Endothelial cell of hepatic sinusoid (primary cell): ENCODE data around the gene MADD.

ENCODE experiments used
- in situ Hi-C: cut with HindIII; loops from 2 replicates; pipeline ENCODE4 v1.10.0; 2017; ENCODE audit warnings: low sequenced_read_pairs

Gene MADD

DNA sequence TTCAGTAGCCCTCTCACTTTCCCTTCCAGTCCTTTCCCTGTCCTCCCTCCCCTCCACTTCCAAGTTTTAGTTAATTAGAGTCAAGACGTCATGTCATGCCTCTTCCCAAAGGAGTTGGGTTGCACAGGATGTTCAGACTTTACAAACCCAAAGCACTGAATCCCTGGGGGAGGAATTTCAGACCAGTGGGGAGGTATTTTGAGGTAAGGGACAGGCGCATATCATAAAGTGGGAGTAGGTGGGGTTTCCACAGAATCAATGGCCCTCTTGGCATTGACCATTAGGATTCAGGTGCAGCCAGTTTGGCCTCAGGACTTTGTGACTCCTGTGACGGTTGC is 20.6 kb upstream of the MADD start:
- in situ Hi-C loops: no loop called here

DNA sequence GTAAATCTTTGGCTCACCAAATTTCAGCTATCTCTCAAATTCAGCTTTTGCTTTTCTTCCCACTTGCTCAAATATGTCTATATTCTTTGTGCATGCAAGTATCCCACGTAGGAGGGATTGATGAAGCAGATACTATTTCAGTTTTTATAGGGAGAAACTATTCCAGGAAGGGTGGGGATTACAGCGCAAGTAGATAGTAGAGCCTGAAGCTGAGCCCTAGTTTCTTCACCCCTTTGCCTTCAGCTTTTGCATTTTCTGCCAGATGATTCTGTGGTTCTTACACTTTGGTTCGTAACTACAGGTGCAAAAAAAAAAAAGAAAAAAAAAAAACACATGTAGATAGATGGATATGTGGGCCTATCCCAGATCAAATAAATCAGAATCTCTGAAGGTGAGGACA is 18.2 kb upstream of the MADD start:
- in situ Hi-C loops: no loop called here

DNA sequence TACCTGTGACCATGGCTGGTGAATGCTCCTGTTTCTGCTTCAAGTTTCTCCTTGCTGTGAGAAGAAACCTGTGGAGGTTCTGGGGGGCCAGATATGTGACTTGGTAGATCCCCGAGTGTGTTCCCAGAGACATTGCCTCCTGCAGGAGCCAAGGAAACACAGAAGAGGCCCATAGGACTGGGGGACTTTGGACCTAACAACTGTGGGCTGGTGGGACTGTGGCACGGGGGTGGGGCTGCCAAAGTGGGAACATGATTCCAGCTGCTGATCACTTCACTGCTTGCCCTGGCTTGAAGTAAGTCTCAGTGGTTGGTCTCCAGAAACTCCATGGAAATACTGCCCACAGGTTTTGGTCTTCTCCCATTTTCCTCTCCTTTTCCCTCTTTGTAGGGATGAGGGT is 16.3 kb upstream of the MADD start:
- in situ Hi-C loops: no loop called here

DNA sequence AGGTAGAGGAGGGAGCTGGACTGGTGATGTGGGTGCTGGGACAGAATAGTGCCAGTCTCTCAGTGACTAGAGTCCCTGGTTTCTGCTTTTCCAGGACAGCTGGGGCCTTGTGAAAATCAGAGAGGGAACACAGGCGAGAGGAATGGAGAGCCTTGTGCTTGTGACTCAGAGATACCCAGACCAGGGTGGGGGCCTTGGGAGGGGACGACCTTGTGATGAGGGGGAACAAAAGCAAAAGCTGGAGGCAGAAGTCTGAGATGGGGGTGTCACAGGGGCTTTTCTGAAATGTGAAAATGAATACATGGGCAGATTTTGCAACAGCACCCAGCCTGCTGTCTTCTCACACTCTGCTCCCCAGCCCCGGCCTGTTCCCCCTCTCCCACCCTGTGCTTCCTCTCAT is 15.5 kb upstream of the MADD start:
- in situ Hi-C loops: no loop called here

DNA sequence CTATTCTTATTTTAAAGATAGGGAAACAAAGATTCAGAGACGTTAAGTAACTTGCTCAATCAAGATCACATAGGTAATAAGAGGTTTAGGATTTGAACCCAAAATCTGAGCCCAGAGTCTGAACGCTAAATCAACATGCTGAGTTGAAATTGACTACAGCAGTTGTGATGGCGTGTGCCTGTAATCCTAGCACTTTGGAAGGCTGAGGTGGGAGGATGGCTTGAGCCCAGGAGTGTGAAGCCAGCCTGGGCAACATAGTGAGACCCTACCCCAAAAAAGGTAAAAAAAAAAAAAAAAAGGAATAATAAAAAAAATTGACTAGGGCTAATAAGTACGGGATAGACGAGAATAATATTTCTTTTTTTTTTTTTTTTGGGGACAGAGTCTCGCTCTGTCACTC is 13.6 kb upstream of the MADD start:
- in situ Hi-C loops: loop anchor here (5.0 kb wide), 1 partner anchor 104 kb away; no protein-coding TSS in a partner anchor

DNA sequence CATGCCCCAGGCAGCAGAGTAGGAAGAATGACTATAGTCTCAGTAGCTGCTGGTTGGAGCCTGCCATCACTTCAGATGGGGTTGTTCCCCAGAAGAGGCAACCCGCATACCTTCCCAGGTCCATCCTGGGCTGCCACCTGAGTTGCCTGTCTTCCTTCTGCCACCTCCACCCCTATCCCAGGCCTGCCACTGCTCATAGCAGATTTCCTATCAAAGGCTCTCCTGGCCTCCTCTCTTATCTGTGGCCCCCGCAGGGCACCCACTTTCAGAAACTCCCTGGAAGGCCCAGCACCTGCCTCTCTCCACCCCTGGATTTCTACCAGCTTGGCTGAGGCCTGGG is 12.8 kb upstream of the MADD start:
- in situ Hi-C loops: loop anchor here (5.0 kb wide), 1 partner anchor 105 kb away; no protein-coding TSS in a partner anchor

DNA sequence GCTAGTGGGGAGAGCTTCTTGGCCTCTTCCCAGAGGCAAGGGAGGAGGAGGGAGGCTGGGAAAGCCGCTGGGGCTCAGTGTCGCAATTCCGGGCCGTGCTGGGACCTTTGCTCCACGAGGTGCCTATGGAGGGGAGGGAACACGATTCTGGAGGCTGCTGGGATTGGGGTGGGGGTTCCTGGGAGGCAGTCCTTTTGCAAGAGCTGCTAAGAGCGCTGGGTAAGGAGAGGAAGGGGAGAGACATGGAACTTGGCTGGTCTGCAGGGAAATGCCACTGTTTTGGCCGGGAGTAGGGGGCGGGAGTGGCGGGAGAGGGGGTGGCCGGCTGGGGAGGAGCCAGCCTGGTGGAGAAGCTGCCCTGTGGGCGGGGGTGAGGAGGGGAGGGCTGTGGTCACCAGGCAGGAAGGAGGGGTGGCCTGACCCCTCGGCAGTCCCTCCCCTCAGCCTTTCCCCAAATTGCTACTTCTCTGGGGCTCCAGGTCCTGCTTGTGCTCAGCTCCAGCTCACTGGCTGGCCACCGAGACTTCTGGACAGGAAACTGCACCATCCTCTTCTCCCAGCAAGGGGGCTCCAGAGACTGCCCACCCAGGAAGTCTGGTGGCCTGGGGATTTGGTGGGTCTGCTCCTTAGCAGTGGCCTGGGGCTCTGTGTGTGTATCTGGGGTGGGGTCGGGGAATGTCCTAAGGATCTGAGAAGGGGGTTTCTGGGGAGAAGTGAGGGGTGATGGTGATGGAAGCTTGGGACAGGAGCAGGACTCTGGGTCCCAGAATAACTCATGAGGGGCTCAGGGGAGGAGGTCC is 12.2 kb upstream of the MADD start, which contains the start of gene NR1H3:
TSS of gene NR1H3 (plus strand) at position 480 of the 800 bp plus-strand sequence. CDS start 1,221 bp downstream, outside the sequence.
- in situ Hi-C loops: loop anchor here (5.0 kb wide), 1 partner anchor 105 kb away; no protein-coding TSS in a partner anchor

DNA sequence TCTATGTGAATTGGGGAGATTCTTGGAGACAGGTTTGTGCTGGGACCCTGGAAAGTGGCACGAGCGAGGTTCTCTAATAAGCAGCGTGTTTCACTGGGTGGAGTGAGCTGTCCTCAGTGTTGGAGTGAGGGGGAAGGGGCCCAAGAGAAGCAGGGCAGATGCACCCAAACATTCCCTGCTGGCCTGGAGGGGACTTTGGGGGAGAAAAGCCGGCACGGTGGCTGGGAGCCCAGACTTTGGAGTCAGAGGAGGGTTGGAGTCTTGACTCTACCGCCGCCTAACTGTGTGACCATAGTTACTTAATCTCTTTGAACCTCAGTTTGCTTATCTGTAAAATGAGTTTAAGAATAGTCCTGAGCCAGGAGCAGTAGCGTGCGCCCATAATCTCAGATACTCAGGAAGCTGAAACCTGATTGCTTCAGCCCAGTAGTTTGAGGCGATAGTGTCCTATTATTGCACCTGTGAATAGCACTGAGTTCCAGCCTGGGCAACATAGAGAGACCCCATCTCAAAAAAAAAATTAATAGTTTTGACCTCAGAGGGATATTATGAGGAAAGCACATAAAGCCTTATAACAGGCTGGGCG is 11.5 kb upstream of the MADD start:
- in situ Hi-C loops: loop anchor here (5.0 kb wide), 1 partner anchor 106 kb away; no protein-coding TSS in a partner anchor

DNA sequence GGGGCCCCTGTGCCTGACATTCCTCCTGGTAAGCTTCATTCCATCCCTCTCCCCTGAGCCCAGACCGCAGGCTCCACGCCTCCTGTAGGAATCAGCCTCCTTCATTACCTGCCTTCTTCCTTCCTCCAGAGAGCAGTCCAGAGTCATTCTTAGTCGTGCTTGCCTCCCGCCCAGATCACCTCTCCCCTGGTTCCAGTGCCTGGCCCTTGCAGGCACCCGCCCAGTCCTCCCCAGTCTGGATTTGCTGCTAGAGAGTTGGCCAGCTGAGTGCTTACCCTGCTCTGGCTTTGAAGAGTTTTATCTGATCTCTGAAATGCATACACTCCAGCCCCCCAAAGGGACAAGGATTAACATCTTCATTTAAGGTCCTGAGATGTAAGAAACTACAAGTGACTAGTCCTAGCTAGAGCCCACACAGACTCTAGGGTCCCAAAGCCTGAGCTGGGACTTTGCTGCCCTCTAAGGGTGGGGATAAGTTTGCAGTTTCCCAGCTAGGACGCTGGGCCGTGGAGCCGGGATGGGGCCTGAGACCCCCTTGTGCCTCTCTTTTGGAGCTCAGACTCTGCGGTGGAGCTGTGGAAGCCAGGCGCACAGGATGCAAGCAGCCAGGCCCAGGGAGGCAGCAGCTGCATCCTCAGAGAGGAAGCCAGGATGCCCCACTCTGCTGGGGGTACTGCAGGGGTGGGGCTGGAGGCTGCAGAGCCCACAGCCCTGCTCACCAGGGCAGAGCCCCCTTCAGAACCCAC is 10.5 kb upstream of the MADD start:
- in situ Hi-C loops: loop anchor here (5.0 kb wide), 1 partner anchor 107 kb away; no protein-coding TSS in a partner anchor

DNA sequence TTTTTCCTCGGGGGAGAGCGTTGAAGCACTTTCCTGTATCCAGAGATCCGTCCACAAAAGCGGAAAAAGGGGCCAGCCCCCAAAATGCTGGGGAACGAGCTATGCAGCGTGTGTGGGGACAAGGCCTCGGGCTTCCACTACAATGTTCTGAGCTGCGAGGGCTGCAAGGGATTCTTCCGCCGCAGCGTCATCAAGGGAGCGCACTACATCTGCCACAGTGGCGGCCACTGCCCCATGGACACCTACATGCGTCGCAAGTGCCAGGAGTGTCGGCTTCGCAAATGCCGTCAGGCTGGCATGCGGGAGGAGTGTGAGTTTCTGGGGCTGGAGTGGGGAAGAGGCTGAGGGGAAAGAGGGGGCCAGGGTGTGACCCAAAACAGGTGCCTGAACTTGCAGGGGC is 9.6 kb upstream of the MADD start:
- in situ Hi-C loops: no loop called here

DNA sequence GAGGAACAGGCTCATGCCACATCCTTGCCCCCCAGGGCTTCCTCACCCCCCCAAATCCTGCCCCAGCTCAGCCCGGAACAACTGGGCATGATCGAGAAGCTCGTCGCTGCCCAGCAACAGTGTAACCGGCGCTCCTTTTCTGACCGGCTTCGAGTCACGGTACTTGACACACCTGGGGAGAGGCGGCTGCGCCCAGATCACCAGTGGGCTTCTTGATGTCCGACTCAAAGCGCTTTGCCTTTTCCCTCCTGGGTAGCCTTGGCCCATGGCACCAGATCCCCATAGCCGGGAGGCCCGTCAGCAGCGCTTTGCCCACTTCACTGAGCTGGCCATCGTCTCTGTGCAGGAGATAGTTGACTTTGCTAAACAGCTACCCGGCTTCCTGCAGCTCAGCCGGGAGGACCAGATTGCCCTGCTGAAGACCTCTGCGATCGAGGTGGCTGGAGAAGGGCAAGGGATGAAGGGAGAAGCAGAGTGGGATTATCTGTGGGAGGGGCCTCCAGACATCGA is 8.6 kb upstream of the MADD start:
- in situ Hi-C loops: no loop called here

DNA sequence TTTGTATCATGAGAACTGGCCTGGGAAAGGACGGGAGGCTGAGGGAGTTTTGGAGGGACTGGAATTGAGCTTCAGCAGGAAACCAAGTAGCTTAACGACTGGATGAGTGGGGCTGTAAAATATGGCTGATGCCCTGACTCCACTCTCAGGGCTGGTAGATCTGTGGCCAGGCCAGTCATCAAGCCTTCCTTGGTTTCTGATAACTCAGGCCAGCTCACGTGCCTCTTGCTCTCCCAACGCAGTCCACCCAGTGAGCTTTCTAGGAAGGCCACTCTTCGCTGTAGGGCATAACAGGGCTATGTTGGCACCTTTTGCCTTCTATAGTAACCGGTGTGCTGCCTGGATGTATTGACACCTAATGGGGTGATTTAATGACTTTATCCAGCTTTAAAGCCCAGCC is 5.8 kb upstream of the MADD start:
- in situ Hi-C loops: no loop called here

DNA sequence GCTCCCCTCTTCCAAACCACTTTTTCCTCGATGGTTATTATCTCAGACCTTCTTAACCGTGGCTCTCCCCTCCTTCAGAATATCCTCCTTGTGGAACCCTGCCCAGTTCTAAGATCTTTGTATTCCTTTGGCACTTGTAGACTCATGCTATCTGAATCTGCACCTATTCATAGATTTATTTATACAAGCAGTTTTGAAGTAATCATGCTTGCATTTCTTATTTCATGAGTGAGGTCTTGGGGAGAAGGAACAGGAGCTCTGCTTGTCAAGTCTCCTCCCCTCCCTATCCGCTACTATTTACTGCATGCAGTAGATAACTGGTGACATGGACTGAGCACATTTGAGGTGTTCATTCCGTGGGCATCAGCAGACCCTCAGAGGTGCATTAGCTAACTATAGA is 5.4 kb upstream of the MADD start:
- in situ Hi-C loops: no loop called here

DNA sequence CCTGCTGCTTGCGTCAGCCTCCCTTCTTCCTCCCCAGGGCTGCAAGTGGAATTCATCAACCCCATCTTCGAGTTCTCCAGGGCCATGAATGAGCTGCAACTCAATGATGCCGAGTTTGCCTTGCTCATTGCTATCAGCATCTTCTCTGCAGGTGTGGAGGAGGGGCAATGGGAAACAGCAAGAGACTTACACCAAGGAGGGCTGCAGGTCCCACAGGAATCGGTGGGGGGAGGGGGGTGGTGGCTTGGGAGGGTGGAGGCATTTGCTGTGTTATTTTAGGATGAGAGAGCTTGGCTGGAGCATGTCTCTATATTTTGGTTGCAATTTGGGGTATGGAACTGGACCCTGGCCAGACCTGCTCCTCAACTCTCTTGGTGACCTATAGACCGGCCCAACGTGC is 2.1 kb upstream of the MADD start:
- in situ Hi-C loops: no loop called here

DNA sequence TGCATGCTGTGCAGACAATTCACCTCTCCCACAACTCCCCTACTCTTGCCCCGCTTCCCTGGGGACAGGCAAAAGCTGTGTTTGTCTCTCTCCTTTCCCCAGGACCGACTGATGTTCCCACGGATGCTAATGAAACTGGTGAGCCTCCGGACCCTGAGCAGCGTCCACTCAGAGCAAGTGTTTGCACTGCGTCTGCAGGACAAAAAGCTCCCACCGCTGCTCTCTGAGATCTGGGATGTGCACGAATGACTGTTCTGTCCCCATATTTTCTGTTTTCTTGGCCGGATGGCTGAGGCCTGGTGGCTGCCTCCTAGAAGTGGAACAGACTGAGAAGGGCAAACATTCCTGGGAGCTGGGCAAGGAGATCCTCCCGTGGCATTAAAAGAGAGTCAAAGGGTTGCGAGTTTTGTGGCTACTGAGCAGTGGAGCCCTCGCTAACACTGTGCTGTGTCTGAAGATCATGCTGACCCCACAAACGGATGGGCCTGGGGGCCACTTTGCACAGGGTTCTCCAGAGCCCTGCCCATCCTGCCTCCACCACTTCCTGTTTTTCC is 1.4 kb upstream of the MADD start:
- in situ Hi-C loops: no loop called here

DNA sequence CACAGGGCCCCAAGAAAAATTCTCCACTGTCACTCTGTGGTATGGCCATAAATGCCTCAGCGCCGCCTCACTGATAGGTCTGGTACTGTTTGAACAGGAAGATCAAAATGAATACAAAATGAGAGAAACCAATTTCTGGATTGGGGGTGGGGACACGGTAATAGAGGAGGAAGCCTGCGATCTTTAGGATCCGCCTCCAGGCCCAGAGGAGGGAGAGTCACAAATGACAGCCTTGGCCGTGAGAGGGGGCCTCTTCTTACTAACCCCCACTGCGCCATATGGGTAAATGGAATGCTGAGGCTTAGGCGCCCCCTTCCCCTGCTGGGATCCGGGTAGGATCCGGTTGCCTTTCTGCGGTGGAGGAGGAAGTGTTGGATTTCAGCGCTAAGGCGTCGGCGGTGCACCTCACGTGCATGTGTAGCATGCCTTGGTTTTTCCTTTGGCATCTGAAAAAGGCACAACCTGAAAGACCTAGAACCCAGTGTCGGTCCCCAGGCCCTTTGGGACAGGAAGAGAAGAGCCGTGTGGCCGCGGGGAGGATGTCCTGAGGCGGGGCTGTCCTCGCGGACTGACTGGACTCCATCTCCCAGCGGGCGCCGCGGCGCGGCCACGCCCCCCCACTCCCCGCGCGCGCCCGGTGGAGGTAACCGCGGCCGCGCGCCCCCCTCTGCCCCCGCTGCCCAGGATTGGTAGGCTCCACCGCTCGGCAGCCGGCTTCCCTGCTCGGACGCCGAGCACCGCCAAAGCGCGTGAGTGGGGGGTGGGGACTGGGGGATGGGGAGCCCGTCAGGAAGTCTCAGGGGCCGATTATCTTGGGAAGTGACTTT is 718 bp upstream of the MADD start:
- in situ Hi-C loops: no loop called here

DNA sequence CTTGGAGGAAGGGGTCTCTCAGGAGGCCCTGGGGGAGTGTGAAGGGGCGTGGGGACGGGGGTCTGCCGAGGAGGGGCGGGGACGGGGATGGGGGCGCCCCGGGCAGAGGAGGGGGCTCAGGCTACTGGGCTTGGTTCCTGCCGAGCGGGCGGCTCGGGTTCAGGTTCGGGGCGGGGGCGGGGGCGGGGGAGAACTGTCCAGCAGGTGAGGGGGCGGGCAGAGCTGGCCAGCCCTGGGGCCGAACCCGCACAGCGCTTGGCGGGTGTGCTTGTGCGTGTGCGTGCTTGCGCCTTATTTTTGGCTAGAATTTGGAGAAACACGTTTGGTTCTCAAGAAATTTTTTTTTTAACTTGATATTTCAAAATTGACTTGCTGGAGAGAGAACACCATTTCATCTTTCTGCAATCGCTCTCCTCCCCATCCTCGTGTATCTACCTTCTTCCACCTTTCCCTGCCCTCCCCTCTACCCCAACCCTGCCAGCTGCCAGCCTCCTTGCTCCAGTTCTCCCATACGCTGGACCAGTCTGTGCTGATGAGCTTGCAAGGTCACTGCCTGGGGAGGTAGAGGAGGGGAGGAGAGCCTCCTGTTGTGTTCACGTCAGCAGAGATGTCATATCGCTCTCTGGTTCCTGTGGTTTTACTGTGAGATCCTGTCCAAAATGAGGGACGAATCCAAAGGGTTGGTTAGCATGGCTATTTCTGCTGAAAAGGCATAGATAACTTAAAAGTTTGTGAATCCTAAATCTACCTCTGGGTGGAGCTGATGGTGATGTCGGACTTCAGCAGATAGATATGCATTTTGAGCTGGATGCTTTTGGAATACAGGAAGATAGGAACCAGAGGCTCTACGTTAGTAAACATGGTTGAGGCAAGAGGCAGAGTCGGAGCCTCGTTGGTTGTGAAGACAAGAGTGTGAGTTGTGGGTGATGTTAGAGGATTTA is 668 bp downstream of the MADD start:
- in situ Hi-C loops: loop anchor here (5.0 kb wide), 1 partner anchor 62 kb away; no protein-coding TSS in a partner anchor

DNA sequence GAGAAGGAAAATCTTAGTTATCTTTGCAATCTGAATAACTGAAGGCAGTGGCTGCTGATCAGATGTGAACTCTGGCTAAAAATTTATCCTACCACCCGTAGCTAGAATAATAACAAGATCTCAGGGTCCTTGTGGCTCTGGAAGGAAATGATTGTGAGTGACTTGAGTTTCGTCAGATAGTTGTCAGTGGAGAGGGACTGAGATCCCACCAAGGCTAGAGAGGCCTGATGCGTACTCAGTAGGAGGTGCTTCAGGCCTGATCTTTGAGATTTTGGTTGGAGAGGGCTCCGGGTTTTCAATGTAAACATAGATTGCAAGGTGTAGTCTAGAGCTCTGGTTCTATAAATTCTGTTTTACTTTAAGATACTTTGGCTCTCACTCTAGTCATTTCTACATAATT is 1.4 kb downstream of the MADD start:
- in situ Hi-C loops: loop anchor here (5.0 kb wide), 1 partner anchor 61 kb away; no protein-coding TSS in a partner anchor
